Esophagus (tissue), 2 donors: ENCODE results near the gene TENT4B. TPM values are rescaled to one million over a fixed set of nuclear protein-coding genes. Genes with fewer than 3 reads are reported as not detected.
A peak's percentile ranks its signal among the peaks of the same experiment; 100 is the strongest.

Experiments
- H3K27ac ChIP-seq, 2 donors: one replicate each; pipeline ENCODE4 v1.5.1; 2013; ENCODE audit warnings: low read depth in 2 of 2, mild to moderate bottlenecking in 2 of 2, inconsistent platforms in 1 of 2, low read length in 1 of 2, moderate library complexity in 1 of 2
- H3K27me3 ChIP-seq, 2 donors: one replicate each; pipeline ENCODE4 v1.6.1; 2013; ENCODE audit warnings: low read length in 2 of 2, control low read depth in 1 of 2, mild to moderate bottlenecking in 1 of 2; ENCODE audit not compliant: insufficient read depth in 2 of 2, control insufficient read depth in 1 of 2
- H3K36me3 ChIP-seq, 2 donors: one replicate each; pipeline ENCODE4 v1.6.1; 2013; ENCODE audit warnings: low read length in 1 of 2; ENCODE audit not compliant: control insufficient read depth in 2 of 2, insufficient read depth in 2 of 2
- H3K4me1 ChIP-seq, 2 donors: one replicate each; pipeline ENCODE4 v1.6.1; 2013; ENCODE audit warnings: low read length in 1 of 2; ENCODE audit not compliant: control insufficient read depth in 2 of 2, insufficient read depth in 2 of 2
- H3K4me3 ChIP-seq, 2 donors: one replicate each; pipeline ENCODE4 v1.5.1; 2013; ENCODE audit warnings: low read length in 2 of 2, mild to moderate bottlenecking in 2 of 2, low read depth in 1 of 2, moderate library complexity in 1 of 2
- H3K9me3 ChIP-seq, 2 donors: one replicate each; pipeline ENCODE4 v1.6.1; 2013; ENCODE audit warnings: mild to moderate bottlenecking in 2 of 2, low read depth in 1 of 2, low read length in 1 of 2, moderate library complexity in 1 of 2; ENCODE audit not compliant: control insufficient read depth in 2 of 2, insufficient read depth in 1 of 2
- WGBS, 2 donors: extraction: QIAGEN DNeasy Blood & Tissue Kit; methylation state at CpG; one replicate each; pipeline ENCODE4 v1.1.7; 2013; 5-methylcytosine and 5-hydroxymethylcytosine counted together
- polyA plus RNA-seq, 2 donors: library from polyadenylated mRNA; stranded (reverse); fragments of 200-250 nt; gene quantifications; one replicate each; pipeline ENCODE4 v1.2.3, GENCODE V29; 2013
- donor health status: healthy with polysubstance abuse.
- donor health status: Bipolar disorder and iron deficiency.

Gene TENT4B
- polyA plus RNA-seq: 1 to 10 TPM; 2.6 to 3.0 TPM

GRCh38 chr16:50152807-50153595, at the start of gene TENT4B:
TENT4B (plus strand) TSS chr16:50153306; CDS start chr16:50153622, 316 bp downstream.
- 0 to 1% methylated on average over 40 to 99 of the region's 114 CpGs for WGBS, 2 donors
- H3K27me3 ChIP-seq: no peaks in the 10 kb centered on the region
- no peaks in the 10 kb centered on the region for H3K9me3 ChIP-seq
- H3K36me3 ChIP-seq: no peaks in the 10 kb centered on the region
- peak within 1 kb of the TSS; percentile 93 to 98 for H3K27ac ChIP-seq
- H3K4me3 ChIP-seq: peak within 1 kb of the TSS; percentile 87 to 95
- H3K4me1 ChIP-seq: peaks cover 2 to 4% of the 10 kb centered on the region in 2 donors

DNA sequence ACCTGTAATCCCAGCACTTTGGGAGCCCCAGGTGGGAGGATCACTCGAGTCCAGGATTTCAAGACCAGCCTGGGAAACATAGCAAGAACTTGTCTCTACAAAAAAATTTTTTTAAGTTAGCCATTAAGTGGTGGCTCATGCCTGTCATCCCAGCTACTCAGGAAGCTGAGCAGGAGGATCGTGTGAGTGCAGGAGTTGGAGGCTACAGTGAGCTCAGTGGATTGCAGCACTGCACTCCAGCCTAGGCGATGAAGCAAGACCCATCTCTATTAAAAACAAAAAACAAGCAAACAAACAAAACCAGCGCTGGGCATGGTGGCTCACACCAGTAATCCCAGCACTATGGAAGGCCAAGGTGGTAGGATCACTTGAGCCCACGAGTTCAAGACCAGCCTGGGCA, 49.3 kb upstream of the TENT4B start:
- Histone ChIP-seq H3K27me3 (no peaks in the 10 kb centered on the region), H3K27ac (no peak overlapping the region), H3K4me3 (no peak overlapping the region), H3K4me1 (peaks cover 0 to 2% of the 10 kb centered on the region in 2 donors), H3K9me3 (no peaks in the 10 kb centered on the region), H3K36me3 (peaks cover 0 to 3% of the 10 kb centered on the region in 2 donors)
- WGBS, 2 donors: 84 to 92% methylated on average over 5 of the region's 5 CpGs

DNA sequence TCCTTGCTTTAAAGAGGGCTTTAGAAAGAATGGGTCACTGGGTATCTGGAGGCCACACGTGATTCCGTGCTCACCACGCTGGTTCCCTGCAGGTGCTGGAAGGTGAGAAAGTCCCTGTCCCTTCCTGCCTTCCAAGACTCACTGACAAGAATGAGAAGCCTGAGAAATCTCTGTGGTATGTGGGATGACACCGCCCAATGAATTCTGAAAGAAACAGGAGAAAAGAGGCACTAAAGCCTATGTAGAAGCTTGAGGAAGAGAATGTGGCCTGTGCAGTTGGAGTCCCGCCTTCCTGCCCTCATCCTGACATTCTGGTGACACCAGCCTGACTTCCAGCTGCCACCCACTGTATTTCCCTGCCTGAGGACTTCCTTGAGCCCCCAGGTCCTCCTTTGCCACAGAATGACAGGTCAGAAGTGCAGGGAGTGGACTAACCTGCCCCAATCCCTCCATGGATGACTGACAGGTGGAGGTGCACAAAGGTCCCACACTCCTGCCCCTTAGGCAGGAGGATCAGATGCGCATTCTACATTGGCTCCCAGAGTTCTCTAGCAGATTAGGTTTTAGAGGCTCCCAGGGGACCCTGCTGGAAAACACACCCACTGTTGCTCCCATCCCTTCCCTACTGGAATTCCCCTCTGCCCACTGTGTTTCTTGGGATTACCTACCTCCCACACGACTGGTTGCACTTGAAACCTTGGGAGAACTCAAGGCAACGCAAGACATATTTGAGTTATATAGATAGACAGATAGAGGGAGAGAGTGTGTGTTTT, 38.6 kb upstream of the TENT4B start:
- Histone ChIP-seq H3K36me3 (no peaks in the 10 kb centered on the region), H3K27ac (no peak overlapping the region), H3K4me1 (peaks cover 0 to 2% of the 10 kb centered on the region in 2 donors), H3K27me3 (no peaks in the 10 kb centered on the region), H3K9me3 (no peaks in the 10 kb centered on the region), H3K4me3 (no peak overlapping the region)
- 71 to 73% methylated on average over 8 of the region's 8 CpGs for WGBS, 2 donors

DNA sequence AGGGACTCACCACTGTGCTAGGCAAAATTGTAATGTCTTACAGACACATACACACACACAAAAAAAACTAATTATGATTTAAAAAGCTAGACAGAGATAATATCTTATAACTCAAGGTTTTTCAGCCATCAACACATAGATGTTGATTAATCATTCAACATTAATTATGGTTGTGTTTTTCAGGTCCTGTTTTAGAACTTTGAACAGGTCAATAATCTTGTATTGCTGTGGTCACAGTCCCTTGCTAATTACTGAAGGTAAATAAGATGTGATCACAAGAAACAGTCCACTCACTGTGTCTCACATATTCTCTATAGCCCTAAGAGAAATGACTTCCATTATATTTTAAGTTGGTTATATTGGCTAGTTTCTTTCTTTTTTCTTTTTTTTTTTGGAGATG, 32.4 kb upstream of the TENT4B start:
- no peaks in the 10 kb centered on the region for H3K4me1 ChIP-seq
- no peak overlapping the region for H3K27ac ChIP-seq
- H3K4me3 ChIP-seq: no peak overlapping the region
- no peaks in the 10 kb centered on the region for H3K27me3 ChIP-seq
- H3K9me3 ChIP-seq: no peaks in the 10 kb centered on the region
- H3K36me3 ChIP-seq: no peaks in the 10 kb centered on the region

- 64 to 76% methylated on average over 4 of the region's 4 CpGs for WGBS, 2 donors
- Histone ChIP-seq H3K27me3 (no peaks in the 10 kb centered on the region), H3K9me3 (no peaks in the 10 kb centered on the region), H3K36me3 (no peaks in the 10 kb centered on the region), H3K4me3 (no peak overlapping the region), H3K4me1 (no peaks in the 10 kb centered on the region), H3K27ac (no peak overlapping the region)
Measured at GRCh38 chr16:50121278-50121677, 31.8 kb upstream of the TENT4B start.

DNA sequence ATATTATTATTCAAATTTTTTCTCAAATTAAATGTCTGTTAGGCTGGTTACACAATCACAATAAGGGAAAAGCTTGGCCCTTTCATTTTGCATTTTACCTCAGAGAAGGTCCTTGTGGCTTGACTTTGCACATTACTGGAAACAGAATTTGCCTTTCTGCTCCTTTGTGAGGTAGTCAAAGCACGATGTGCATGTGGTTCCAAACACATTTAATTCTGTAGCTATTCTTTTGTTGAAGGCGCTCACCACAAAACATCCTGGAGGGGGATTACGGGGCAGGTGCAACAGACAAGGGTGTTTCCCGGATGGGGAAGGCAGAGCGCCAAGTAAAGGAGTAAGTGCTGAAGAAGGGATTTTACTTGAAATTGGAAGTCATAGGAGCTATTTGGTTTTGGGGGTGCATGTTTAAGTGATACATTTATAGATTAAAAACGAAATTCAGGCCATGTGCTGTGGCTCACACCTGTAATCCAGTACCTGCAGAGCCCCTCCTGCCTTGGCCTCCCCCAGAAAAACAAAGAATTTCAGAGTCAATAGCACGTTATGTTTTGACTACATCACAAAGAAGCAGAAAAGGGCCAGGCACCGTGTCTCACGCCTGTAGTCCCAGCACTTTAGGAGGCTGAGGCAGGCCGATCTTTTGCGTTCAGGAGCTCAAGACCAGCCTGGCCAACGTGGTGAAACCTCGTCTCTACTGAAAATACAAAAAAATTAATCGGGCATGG, 31.2 kb upstream of the TENT4B start:
- H3K27me3 ChIP-seq: no peaks in the 10 kb centered on the region
- WGBS, 2 donors: 52 to 58% methylated on average over 14 of the region's 14 CpGs
- H3K27ac ChIP-seq: no peak overlapping the region
- no peaks in the 10 kb centered on the region for H3K36me3 ChIP-seq
- H3K4me1 ChIP-seq: no peaks in the 10 kb centered on the region
- H3K9me3 ChIP-seq: no peaks in the 10 kb centered on the region
- H3K4me3 ChIP-seq: no peak overlapping the region

GRCh38 chr16:50123417-50123816, 29.7 kb upstream of the TENT4B start:
- WGBS, 2 donors: 91 to 98% methylated on average over 1 of the region's 1 CpG
- no peaks in the 10 kb centered on the region for H3K9me3 ChIP-seq
- no peaks in the 10 kb centered on the region for H3K4me1 ChIP-seq
- no peak overlapping the region for H3K27ac ChIP-seq
- no peaks in the 10 kb centered on the region for H3K27me3 ChIP-seq
- H3K36me3 ChIP-seq: no peaks in the 10 kb centered on the region
- H3K4me3 ChIP-seq: no peak overlapping the region

- 91 to 98% methylated on average over 2 of the region's 2 CpGs for WGBS, 2 donors
- Histone ChIP-seq H3K27me3 (no peaks in the 10 kb centered on the region), H3K27ac (no peak overlapping the region), H3K4me3 (no peak overlapping the region), H3K9me3 (no peaks in the 10 kb centered on the region), H3K36me3 (no peaks in the 10 kb centered on the region), H3K4me1 (no peaks in the 10 kb centered on the region)
Measured at GRCh38 chr16:50124769-50125168, 28.3 kb upstream of the TENT4B start.

GRCh38 chr16:50126183-50126582, 26.9 kb upstream of the TENT4B start:
- Histone ChIP-seq H3K27me3 (no peaks in the 10 kb centered on the region), H3K36me3 (no peaks in the 10 kb centered on the region), H3K27ac (no peak overlapping the region), H3K4me3 (no peak overlapping the region), H3K9me3 (no peaks in the 10 kb centered on the region), H3K4me1 (no peaks in the 10 kb centered on the region)
- WGBS, 2 donors: 94 to 96% methylated on average over 4 of the region's 4 CpGs
